NCI-H1417 treated with DMSO at 0.1 percent for 48 hours (cell line): ENCODE measurements around the gene C12orf57.
A peak's percentile ranks its signal among the peaks of the same experiment; 100 is the strongest.

Source experiments
- DNase-seq: peaks from one replicate; lab custom pipeline; 2025; lab: John Stamatoyannopoulos, UW

Gene C12orf57

GRCh38 chr12:6965026-6965661, 21.3 kb downstream of the C12orf57 start:
- peak; percentile 13 for DNase-seq

- no peak for DNase-seq
Measured at GRCh38 chr12:6965714-6966113, 21.9 kb downstream of the C12orf57 start.

- no peak for DNase-seq
Measured at GRCh38 chr12:6966351-6966750, 22.5 kb downstream of the C12orf57 start.

- DNase-seq, result no peak
Measured at GRCh38 chr12:6967651-6968100, 23.9 kb downstream of the C12orf57 start.

GRCh38 chr12:6968426-6968825, 24.6 kb downstream of the C12orf57 start:
- no peak for DNase-seq

- DNase-seq, result no peak
Measured at GRCh38 chr12:6970096-6970527, 26.3 kb downstream of the C12orf57 start.

- no peak for DNase-seq
Measured at GRCh38 chr12:6974180-6974579, 30.4 kb downstream of the C12orf57 start.

GRCh38 chr12:6975297-6976032, 31.6 kb downstream of the C12orf57 start:
- DNase-seq, result no peak

GRCh38 chr12:6977653-6978052, 33.8 kb downstream of the C12orf57 start:
- no peak for DNase-seq

- no peak for DNase-seq
Measured at GRCh38 chr12:6978188-6978587, 34.4 kb downstream of the C12orf57 start.

- DNase-seq, result no peak
Measured at GRCh38 chr12:6978611-6979011, 34.8 kb downstream of the C12orf57 start.

- no peak for DNase-seq
Measured at GRCh38 chr12:6979021-6979420, 35.2 kb downstream of the C12orf57 start.

- no peak for DNase-seq
Measured at GRCh38 chr12:6979453-6979852, 35.6 kb downstream of the C12orf57 start.

- DNase-seq, result no peak
Measured at GRCh38 chr12:6980075-6980474, 36.3 kb downstream of the C12orf57 start.

- DNase-seq, result no peak
Measured at GRCh38 chr12:6980740-6981139, 36.9 kb downstream of the C12orf57 start.

GRCh38 chr12:6981152-6982052, 37.6 kb downstream of the C12orf57 start:
- no peak for DNase-seq

GRCh38 chr12:6982532-6982931, 38.7 kb downstream of the C12orf57 start:
- DNase-seq, result no peak

- DNase-seq, result no peak
Measured at GRCh38 chr12:6987956-6988553, 44.2 kb downstream of the C12orf57 start.
